Activated naive CD4-positive, alpha-beta T cell treated with anti-CD3 and anti-CD28 coated beads for 36 hours (primary cell): ENCODE results near the gene CDK5RAP2. TPM values are rescaled to one million over a fixed set of nuclear protein-coding genes. Genes with fewer than 3 reads are reported as not detected.

Experiments used
- CTCF ChIA-PET: fragments of 350-600 bp; sonication (Branson Sonifier 250); formaldehyde crosslinking; loops from one replicate; lab custom pipeline; 2021; ENCODE audit warnings: antibody characterized with exemption; lab: Charles Lee
- DNase-seq: peaks from one replicate; pipeline ENCODE4 v3.0.0-alpha.2; 2020
- H3K27ac Mint-ChIP-seq: one replicate; pipeline ENCODE4 v1.8.0; 2021; ENCODE audit warnings: mild to moderate bottlenecking, mixed read lengths
- H3K27me3 Mint-ChIP-seq: one replicate; pipeline ENCODE4 v1.8.0; 2021; ENCODE audit warnings: low read depth, mixed read lengths
- H3K36me3 Mint-ChIP-seq: one replicate; pipeline ENCODE4 v1.8.0; 2021; ENCODE audit warnings: low read depth, mixed read lengths
- H3K4me1 Mint-ChIP-seq: one replicate; pipeline ENCODE4 v1.8.0; 2021; ENCODE audit warnings: low read depth, mixed read lengths
- H3K4me3 Mint-ChIP-seq: one replicate; pipeline ENCODE4 v1.8.0; 2021; ENCODE audit warnings: mild to moderate bottlenecking, moderate library complexity, mixed read lengths
- H3K9me3 Mint-ChIP-seq: one replicate; pipeline ENCODE4 v1.8.0; 2021; ENCODE audit warnings: mixed read lengths
- intact Hi-C: fragments of 100-400 bp; cut with micrococcal nuclease; formaldehyde crosslinking; loops from one replicate; pipeline ENCODE4 v1.15.1; 2023
- total RNA-seq, 2 experiments: library from RNA; stranded (reverse); gene quantifications; one replicate each; pipeline ENCODE4 v1.2.3, GENCODE V29; 2021

Gene CDK5RAP2
- total RNA-seq, 2 experiments from 2014 or later = 92.7 to 99.7 TPM

GRCh38 chr9:120377268-120378159 is 202.5 kb downstream of the CDK5RAP2 start:
- no peaks in the 10 kb centered on the region for H3K4me1 Mint-ChIP-seq
- H3K36me3 Mint-ChIP-seq = peaks cover 15% of the 10 kb centered on the region
- peaks cover 33% of the 10 kb centered on the region for H3K9me3 Mint-ChIP-seq
- H3K27ac Mint-ChIP-seq = no peak overlapping the region
- CTCF ChIA-PET = no interaction called here
- no peak overlapping the region for H3K4me3 Mint-ChIP-seq
- intact Hi-C loops = no loop called here
- H3K27me3 Mint-ChIP-seq = no peaks in the 10 kb centered on the region
- DNase-seq = no peak

GRCh38 chr9:120376101-120376500 is 203.9 kb downstream of the CDK5RAP2 start:
- peaks cover 15% of the 10 kb centered on the region for H3K36me3 Mint-ChIP-seq
- intact Hi-C loops = no loop called here
- no peak for DNase-seq

GRCh38 chr9:120375316-120375715 is 204.7 kb downstream of the CDK5RAP2 start:
- Mint-ChIP-seq H3K36me3 (peaks cover 15% of the 10 kb centered on the region), H3K4me3 (no peak overlapping the region), H3K4me1 (no peaks in the 10 kb centered on the region), H3K27me3 (no peaks in the 10 kb centered on the region), H3K9me3 (peaks cover 28% of the 10 kb centered on the region), H3K27ac (no peak overlapping the region)
- CTCF ChIA-PET = no interaction called here
- DNase-seq = no peak
- intact Hi-C loops = no loop called here

More at GRCh38 chr9:120376101-120376500, 203.9 kb downstream of the CDK5RAP2 start:
- Mint-ChIP-seq H3K27me3 (no peaks in the 10 kb centered on the region), H3K4me3 (no peak overlapping the region), H3K27ac (no peak overlapping the region), H3K4me1 (no peaks in the 10 kb centered on the region), H3K9me3 (peaks cover 33% of the 10 kb centered on the region)
- CTCF ChIA-PET = no interaction called here

DNA sequence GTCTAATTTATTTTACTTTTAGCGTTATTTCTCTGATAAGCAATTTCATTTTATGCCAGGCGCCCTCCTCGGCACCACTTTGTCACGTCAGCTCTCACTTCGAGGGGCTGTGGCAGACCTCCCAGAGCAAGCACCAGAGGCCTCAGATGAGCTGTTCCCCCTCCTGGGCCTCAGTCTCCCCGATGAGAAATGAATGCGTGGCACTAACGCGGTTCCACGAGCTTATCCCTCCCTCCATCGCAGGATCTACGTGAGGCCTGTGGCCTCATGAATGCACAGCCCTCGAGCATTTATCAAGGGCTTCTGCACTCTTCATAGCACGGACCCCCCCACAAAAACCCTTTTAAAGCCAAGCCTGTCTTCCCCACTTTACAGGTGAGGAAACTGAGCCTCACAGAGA is 205.2 kb downstream of the CDK5RAP2 start:
- Mint-ChIP-seq H3K27ac (no peak overlapping the region), H3K27me3 (no peaks in the 10 kb centered on the region), H3K4me3 (no peak overlapping the region), H3K4me1 (no peaks in the 10 kb centered on the region), H3K9me3 (peaks cover 24% of the 10 kb centered on the region), H3K36me3 (peaks cover 11% of the 10 kb centered on the region)
- intact Hi-C loops = no loop called here
- CTCF ChIA-PET = no interaction called here
- DNase-seq = no peak

GRCh38 chr9:120374239-120374638 is 205.7 kb downstream of the CDK5RAP2 start:
- Mint-ChIP-seq H3K4me3 (no peak overlapping the region), H3K27ac (no peak overlapping the region), H3K4me1 (no peaks in the 10 kb centered on the region), H3K27me3 (no peaks in the 10 kb centered on the region), H3K9me3 (peaks cover 18% of the 10 kb centered on the region), H3K36me3 (peaks cover 10% of the 10 kb centered on the region)
- CTCF ChIA-PET = no interaction called here
- no peak for DNase-seq
- intact Hi-C loops = no loop called here

DNA sequence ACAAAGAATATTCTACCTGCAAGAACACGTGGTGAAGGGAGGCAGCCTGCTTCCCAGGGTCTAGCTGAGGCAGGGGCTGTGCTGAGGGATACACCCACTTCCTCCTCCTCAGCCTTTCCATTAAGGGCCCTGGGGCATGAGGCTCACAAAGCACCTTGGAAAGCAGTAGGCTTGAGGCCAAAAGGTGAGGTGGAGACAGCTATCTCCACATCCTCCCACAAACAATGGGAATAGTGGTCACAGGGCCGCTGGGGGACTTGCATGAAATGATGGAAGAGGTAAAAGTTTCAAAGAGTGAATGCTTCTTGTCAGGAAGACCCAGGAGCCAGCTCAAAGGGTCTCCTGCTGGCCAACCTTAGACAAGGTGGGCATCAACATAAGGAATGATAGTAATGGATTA is 207.9 kb downstream of the CDK5RAP2 start:
- Mint-ChIP-seq H3K27me3 (no peaks in the 10 kb centered on the region), H3K9me3 (peaks cover 7% of the 10 kb centered on the region), H3K36me3 (no peaks in the 10 kb centered on the region), H3K27ac (no peak overlapping the region), H3K4me1 (no peaks in the 10 kb centered on the region), H3K4me3 (no peak overlapping the region)
- CTCF ChIA-PET = no interaction called here
- intact Hi-C loops = no loop called here
- DNase-seq = no peak

DNA sequence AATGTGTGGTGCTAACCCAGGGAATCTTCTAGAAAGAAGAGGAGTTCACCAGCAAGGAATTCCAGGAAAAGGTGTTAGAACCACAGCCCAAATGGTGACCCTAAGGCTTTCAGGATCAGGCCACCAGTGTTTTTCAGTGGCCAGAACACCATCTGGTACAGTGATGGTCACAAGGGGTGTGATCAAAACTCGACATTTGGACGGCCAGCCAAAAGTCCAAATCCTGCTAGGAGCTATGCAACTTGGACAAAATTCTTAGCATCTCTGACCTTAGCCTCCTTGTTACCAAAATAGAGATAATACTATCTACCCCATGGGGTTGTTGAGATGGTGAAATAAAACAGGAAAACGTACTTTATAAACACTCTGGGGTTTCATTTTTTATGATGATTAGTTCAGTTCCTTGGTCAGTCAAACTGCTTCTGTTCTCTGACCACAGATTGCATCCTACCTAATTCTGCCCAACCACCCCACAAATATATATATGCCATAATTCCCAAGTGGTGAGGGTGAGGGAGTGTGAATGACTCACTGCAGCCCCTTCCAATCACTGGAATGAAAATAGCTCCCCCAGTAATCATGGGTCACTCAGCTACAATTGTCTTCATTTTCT is 210.3 kb downstream of the CDK5RAP2 start:
- Mint-ChIP-seq H3K36me3 (peaks cover 2% of the 10 kb centered on the region), H3K4me1 (no peaks in the 10 kb centered on the region)

DNA sequence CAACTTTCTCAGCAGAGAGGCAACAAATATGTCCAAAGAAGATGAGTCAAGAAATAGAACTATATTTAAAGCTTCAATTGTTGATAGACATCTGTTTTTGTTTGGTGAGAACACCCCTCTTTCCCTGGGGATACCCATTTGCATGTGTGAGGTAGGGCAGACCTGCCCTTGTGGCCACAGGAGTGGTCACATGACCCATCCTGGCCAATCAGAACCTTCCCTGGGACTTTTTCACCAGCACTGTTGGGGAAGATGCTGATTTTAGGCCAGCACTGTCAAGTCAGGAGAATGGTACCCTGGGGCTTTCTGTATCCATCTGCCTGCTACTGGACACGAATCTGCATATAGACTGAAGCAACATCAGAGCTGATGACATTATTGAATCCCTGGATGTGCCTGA is 211.2 kb downstream of the CDK5RAP2 start:
- Mint-ChIP-seq H3K4me3 (no peak overlapping the region), H3K9me3 (peaks cover 4% of the 10 kb centered on the region), H3K4me1 (no peaks in the 10 kb centered on the region), H3K27ac (no peak overlapping the region), H3K36me3 (peaks cover 2% of the 10 kb centered on the region), H3K27me3 (peaks cover 2% of the 10 kb centered on the region)
- peak; percentile 15 for DNase-seq
- CTCF ChIA-PET = no interaction called here
- intact Hi-C loops = no loop called here

More for the DNA sequence above, 210.3 kb downstream of the CDK5RAP2 start:
- Mint-ChIP-seq H3K4me3 (no peak overlapping the region), H3K27ac (no peak overlapping the region), H3K27me3 (peaks cover 2% of the 10 kb centered on the region), H3K9me3 (peaks cover 4% of the 10 kb centered on the region)
- DNase-seq = no peak
- intact Hi-C loops = no loop called here
- CTCF ChIA-PET = no interaction called here

DNA sequence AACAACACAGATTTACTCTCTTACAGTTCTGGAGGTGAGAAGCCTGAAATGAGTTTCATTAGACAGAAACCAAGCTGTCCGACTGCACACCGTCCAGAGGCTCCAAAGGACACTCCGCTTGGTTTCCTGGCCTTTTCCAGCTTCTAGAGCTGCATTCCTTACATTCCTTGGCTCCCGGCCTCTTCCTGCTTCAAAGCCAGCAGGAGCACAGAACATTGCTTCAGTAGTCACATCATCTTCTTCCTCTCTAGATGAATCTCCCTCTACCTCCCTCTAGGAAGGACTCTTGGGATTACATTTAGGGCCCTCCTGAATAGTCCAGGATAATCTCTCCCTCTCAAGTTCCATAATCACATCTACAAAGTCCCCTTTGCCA is 213.3 kb downstream of the CDK5RAP2 start:
- no peaks in the 10 kb centered on the region for H3K4me1 Mint-ChIP-seq
- intact Hi-C loops = no loop called here
- H3K27me3 Mint-ChIP-seq = peaks cover 2% of the 10 kb centered on the region
- H3K27ac Mint-ChIP-seq = no peak overlapping the region
- CTCF ChIA-PET = no interaction called here
- H3K4me3 Mint-ChIP-seq = no peak overlapping the region
- peaks cover 4% of the 10 kb centered on the region for H3K9me3 Mint-ChIP-seq
- DNase-seq = no peak
- peaks cover 2% of the 10 kb centered on the region for H3K36me3 Mint-ChIP-seq

- H3K27me3 Mint-ChIP-seq = peaks cover 2% of the 10 kb centered on the region
- CTCF ChIA-PET = no interaction called here
- H3K36me3 Mint-ChIP-seq = peaks cover 2% of the 10 kb centered on the region
- H3K4me3 Mint-ChIP-seq = no peak overlapping the region
- DNase-seq = no peak
- no peak overlapping the region for H3K27ac Mint-ChIP-seq
- no peaks in the 10 kb centered on the region for H3K4me1 Mint-ChIP-seq
- peaks cover 4% of the 10 kb centered on the region for H3K9me3 Mint-ChIP-seq
- intact Hi-C loops = no loop called here
Measured at GRCh38 chr9:120365386-120365785, 214.6 kb downstream of the CDK5RAP2 start.

GRCh38 chr9:120363697-120364096 is 216.3 kb downstream of the CDK5RAP2 start:
- no peak overlapping the region for H3K27ac Mint-ChIP-seq
- intact Hi-C loops = no loop called here
- no peak for DNase-seq
- H3K36me3 Mint-ChIP-seq = peaks cover 2% of the 10 kb centered on the region
- H3K4me3 Mint-ChIP-seq = no peak overlapping the region
- peaks cover 2% of the 10 kb centered on the region for H3K27me3 Mint-ChIP-seq
- no peaks in the 10 kb centered on the region for H3K4me1 Mint-ChIP-seq
- CTCF ChIA-PET = no interaction called here
- H3K9me3 Mint-ChIP-seq = peaks cover 4% of the 10 kb centered on the region

DNA sequence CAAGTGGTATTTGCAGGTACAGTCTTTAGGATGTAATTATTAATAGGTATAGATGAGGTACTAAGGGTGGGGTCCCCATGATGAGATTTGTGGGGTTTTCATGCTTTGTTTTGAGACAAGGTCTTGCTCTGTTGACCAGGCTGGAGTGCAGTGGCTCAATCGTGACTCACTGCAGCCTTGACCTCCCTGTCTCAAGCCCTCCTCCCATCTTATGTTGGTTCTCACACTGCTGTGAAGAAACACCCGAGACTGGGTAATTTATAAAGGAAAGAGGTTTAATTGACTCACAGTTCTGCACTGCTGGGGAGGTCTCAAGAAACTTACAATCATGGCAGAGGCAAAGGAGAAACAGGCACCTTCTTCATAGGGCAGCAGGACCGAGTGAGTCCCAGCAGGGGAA is 217.5 kb downstream of the CDK5RAP2 start:
- H3K9me3 Mint-ChIP-seq = peaks cover 4% of the 10 kb centered on the region
- H3K36me3 Mint-ChIP-seq = peaks cover 2% of the 10 kb centered on the region
- H3K27me3 Mint-ChIP-seq = peaks cover 2% of the 10 kb centered on the region
- CTCF ChIA-PET = no interaction called here
- intact Hi-C loops = no loop called here
- no peak overlapping the region for H3K27ac Mint-ChIP-seq
- H3K4me3 Mint-ChIP-seq = no peak overlapping the region
- H3K4me1 Mint-ChIP-seq = no peaks in the 10 kb centered on the region
- no peak for DNase-seq

- DNase-seq = no peak
- intact Hi-C loops = no loop called here
- peaks cover 2% of the 10 kb centered on the region for H3K27me3 Mint-ChIP-seq
Measured at GRCh38 chr9:120361551-120361950, 218.4 kb downstream of the CDK5RAP2 start.

More at GRCh38 chr9:120361551-120361950, 218.4 kb downstream of the CDK5RAP2 start:
- Mint-ChIP-seq H3K4me3 (no peak overlapping the region), H3K27ac (no peak overlapping the region), H3K4me1 (no peaks in the 10 kb centered on the region), H3K9me3 (peaks cover 4% of the 10 kb centered on the region), H3K36me3 (peaks cover 2% of the 10 kb centered on the region)
- CTCF ChIA-PET = no interaction called here
